Esophagus squamous epithelium (tissue), 5 donors: ENCODE measurements around the gene SYNPO2. TPM values are rescaled to one million over a fixed set of nuclear protein-coding genes. Genes with fewer than 3 reads are reported as not detected.
A peak's percentile ranks its signal among the peaks of the same experiment; 100 is the strongest.

Source experiments
- DNase-seq: peaks from one replicate; lab custom pipeline; 2025; lab: John Stamatoyannopoulos, UW
- H3K27ac ChIP-seq, 4 donors: fragments of 200-600 bp; sonication (generic); one replicate each; pipeline ENCODE4 v1.5.1; 2016 to 2019; ENCODE audit warnings: mild to moderate bottlenecking in 1 of 4
- H3K27me3 ChIP-seq, 4 donors: fragments of 200-600 bp; sonication (generic); 1 replicate in 3 of 4; 2 replicates in 1 of 4; pipeline versions ENCODE4 v1.5.1 to v1.6.0; 2017 to 2021; ENCODE audit warnings: antibody characterized with exemption in 1 of 4
- H3K36me3 ChIP-seq, 3 donors: fragments of 200-600 bp; sonication (generic); one replicate each; pipeline ENCODE4 v1.5.1; 2016 to 2019
- H3K4me1 ChIP-seq, 3 donors: fragments of 200-600 bp; sonication (generic); one replicate each; pipeline ENCODE4 v1.5.1; 2017 to 2019
- H3K4me3 ChIP-seq, 4 donors: fragments of 200-600 bp; sonication (generic); 1 replicate in 3 of 4; 2 replicates in 1 of 4; pipeline ENCODE4 v1.5.1; 2016 to 2019; ENCODE audit warnings: mild to moderate bottlenecking in 2 of 4, moderate library complexity in 1 of 4
- H3K9me3 ChIP-seq, 3 donors: fragments of 200-600 bp; sonication (generic); one replicate each; pipeline ENCODE4 v1.5.1; 2016 to 2019
- POLR2A ChIP-seq, 4 donors: fragments of 450-650 bp; IDR thresholded peaks; one replicate each; pipeline ENCODE4 v1.6.1; 2017; ENCODE audit warnings: antibody characterized with exemption in 4 of 4, mild to moderate bottlenecking in 4 of 4, moderate library complexity in 3 of 4
- WGBS, 2 donors: methylation state at CpG; one replicate each; pipeline ENCODE4 v1.1.5; 2018; 5-methylcytosine and 5-hydroxymethylcytosine counted together
- intact Hi-C: fragments of 100-400 bp; cut with DNase I; formaldehyde crosslinking; loops from one replicate; pipeline ENCODE4 v1.15.0; 2022
- total RNA-seq, 4 donors: library from RNA; depleted of rRNA; stranded (reverse); fragments of >200 nt; gene quantifications; one replicate each; pipeline ENCODE4 v1.1.0, GENCODE V29; 2016
- TF ChIP-seq, protein P1 (sequence below), 6 experiments: fragments of 450-650 bp in 4 of 6; fragments of 200-600 bp in 2 of 6; sonication (generic) in 2 of 6; IDR thresholded peaks; one replicate each; pipeline ENCODE4 v1.5.1; 2016 to 2019; ENCODE audit warnings: antibody characterized with exemption in 6 of 6, mild to moderate bottlenecking in 4 of 6, moderate library complexity in 4 of 6
- donor health status: DM: yes; HTN: yes; CAD: no.

The SYNPO2 gene, protein sequence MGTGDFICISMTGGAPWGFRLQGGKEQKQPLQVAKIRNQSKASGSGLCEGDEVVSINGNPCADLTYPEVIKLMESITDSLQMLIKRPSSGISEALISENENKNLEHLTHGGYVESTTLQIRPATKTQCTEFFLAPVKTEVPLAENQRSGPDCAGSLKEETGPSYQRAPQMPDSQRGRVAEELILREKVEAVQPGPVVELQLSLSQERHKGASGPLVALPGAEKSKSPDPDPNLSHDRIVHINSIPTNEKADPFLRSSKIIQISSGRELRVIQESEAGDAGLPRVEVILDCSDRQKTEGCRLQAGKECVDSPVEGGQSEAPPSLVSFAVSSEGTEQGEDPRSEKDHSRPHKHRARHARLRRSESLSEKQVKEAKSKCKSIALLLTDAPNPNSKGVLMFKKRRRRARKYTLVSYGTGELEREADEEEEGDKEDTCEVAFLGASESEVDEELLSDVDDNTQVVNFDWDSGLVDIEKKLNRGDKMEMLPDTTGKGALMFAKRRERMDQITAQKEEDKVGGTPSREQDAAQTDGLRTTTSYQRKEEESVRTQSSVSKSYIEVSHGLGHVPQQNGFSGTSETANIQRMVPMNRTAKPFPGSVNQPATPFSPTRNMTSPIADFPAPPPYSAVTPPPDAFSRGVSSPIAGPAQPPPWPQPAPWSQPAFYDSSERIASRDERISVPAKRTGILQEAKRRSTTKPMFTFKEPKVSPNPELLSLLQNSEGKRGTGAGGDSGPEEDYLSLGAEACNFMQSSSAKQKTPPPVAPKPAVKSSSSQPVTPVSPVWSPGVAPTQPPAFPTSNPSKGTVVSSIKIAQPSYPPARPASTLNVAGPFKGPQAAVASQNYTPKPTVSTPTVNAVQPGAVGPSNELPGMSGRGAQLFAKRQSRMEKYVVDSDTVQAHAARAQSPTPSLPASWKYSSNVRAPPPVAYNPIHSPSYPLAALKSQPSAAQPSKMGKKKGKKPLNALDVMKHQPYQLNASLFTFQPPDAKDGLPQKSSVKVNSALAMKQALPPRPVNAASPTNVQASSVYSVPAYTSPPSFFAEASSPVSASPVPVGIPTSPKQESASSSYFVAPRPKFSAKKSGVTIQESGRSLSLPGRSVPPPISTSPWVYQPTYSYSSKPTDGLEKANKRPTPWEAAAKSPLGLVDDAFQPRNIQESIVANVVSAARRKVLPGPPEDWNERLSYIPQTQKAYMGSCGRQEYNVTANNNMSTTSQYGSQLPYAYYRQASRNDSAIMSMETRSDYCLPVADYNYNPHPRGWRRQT
- 100 to 1,000 TPM in 2 of 4 donors, 10 to 100 TPM in 2; 19.0 to 418 (median 84.2) TPM for total RNA-seq

DNA sequence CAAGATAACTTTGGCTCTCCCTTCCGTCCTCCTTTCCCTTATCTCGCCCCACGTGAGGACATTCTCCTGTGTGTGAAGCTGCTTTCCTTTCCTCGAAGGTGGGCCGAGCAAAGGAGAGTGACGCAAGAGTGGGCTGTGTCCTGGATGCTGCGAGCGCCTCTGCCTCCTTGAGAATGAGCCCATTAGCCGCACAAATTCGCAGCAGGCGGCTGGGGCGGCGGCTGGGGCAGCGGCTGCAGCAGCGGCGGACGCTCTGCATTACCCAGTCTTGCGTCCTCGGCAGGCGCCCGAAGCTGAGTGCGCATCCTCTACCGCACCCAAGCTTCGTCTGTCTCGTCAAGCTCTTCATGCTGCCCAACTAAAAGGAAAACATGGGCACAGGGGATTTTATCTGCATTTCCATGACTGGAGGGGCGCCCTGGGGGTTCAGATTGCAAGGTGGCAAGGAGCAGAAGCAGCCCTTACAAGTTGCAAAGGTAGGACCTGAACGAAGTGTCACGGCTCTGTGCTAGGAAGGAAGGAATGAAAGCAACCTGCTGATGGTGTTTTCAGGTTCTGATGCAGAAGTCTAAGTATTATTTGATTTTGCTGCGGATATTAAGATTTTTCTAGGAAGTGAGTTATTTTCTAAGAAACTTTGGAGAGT lies at the start of gene SYNPO2:
TSS of gene SYNPO2 (plus strand) at position 189 of the 646 bp plus-strand sequence. CDS start at position 372, 183 bp downstream.
- H3K27ac ChIP-seq = peak within 1 kb of the TSS; percentile 69 to 85 (median 82)
- peak within 1 kb of the TSS; percentile 37 to 71 (median 53) for H3K4me3 ChIP-seq
- no peaks in the 10 kb centered on the region for H3K9me3 ChIP-seq
- 2 to 5% methylated on average over 12 to 23 of the region's 29 CpGs for WGBS, 2 donors
- intact Hi-C loops = loop anchor here (10.0 kb wide), 1 partner anchor 114 kb away; no protein-coding TSS in a partner anchor
- H3K27me3 ChIP-seq = no peaks in the 10 kb centered on the region
- no peak for DNase-seq
- TF ChIP-seq POLR2A (IDR thresholded peaks at IDR 0.05) = peak in 2 of 4 donors; percentile 83 to 89
- TF ChIP-seq, protein P1, sequence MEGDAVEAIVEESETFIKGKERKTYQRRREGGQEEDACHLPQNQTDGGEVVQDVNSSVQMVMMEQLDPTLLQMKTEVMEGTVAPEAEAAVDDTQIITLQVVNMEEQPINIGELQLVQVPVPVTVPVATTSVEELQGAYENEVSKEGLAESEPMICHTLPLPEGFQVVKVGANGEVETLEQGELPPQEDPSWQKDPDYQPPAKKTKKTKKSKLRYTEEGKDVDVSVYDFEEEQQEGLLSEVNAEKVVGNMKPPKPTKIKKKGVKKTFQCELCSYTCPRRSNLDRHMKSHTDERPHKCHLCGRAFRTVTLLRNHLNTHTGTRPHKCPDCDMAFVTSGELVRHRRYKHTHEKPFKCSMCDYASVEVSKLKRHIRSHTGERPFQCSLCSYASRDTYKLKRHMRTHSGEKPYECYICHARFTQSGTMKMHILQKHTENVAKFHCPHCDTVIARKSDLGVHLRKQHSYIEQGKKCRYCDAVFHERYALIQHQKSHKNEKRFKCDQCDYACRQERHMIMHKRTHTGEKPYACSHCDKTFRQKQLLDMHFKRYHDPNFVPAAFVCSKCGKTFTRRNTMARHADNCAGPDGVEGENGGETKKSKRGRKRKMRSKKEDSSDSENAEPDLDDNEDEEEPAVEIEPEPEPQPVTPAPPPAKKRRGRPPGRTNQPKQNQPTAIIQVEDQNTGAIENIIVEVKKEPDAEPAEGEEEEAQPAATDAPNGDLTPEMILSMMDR (IDR thresholded peaks at IDR 0.05) = no peak
- H3K4me1 ChIP-seq = peaks cover 0 to 42% (median 0%) of the 10 kb centered on the region in 3 donors
- H3K36me3 ChIP-seq = no peaks in the 10 kb centered on the region

DNA sequence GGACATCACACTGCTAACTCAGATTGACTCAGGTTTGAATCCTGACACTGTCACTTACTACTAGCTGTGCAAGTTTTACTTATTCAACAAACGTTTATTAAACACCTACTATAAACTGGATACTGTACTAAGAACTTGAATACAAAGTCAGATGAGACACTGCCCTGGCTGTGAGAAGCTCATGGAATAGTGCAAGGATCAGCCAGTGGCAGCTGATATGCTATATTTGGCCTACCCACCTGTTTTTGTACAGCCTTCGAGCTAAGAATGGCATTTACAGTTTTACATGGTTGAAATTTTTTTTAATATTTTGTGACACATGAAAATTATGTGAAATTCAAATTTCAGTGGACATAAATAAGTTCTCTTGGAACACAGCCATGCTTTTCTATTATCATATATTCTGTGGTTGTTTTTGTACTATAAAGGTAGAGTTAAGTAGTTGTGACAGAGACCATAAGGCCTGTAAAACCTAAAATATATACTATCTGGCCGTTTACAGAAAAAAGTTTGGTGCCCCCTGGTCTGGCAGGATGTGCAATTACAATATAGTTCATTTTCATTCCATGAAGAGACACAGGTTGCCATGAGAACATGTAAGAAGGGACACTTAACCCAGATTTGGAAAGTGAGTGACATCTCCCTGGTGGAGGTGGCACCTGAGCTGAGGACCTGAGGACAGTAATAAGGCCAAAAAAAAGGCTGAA lies 49.3 kb upstream of the SYNPO2 start:
- Histone ChIP-seq H3K27ac (no peak overlapping the region), H3K4me1 (peaks cover 0 to 15% (median 3%) of the 10 kb centered on the region in 3 donors), H3K4me3 (no peak overlapping the region), H3K9me3 (no peaks in the 10 kb centered on the region), H3K27me3 (no peaks in the 10 kb centered on the region), H3K36me3 (no peaks in the 10 kb centered on the region)
- intact Hi-C loops = no loop called here
- 63 to 66% methylated on average over 3 of the region's 3 CpGs for WGBS, 2 donors
- DNase-seq = no peak
- no peak for TF ChIP-seq POLR2A (IDR thresholded peaks at IDR 0.05)
- TF ChIP-seq, protein P1 (IDR thresholded peaks at IDR 0.05) = no peak

DNA sequence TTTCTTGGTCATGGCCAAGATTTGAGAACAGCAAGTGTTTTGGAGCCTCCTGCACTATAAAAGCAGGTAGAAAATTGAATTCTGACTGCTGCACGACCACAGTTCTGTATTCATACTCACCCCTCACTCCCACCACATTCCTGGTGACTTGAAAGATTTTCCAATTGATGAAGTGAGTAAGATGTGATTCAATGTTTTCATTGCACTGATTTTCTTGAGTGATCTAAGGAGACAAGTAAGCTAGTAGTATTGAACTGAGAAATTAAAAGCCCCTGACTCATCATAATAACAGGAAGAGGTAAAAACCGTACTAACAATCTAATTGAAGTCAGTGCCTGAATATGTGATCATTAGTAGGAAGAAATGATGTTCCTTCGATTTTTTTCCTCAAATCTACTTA lies 46.6 kb upstream of the SYNPO2 start:
- WGBS, 2 donors = 46 to 58% methylated on average over 3 of the region's 3 CpGs
- intact Hi-C loops = no loop called here
- TF ChIP-seq, protein P1 (IDR thresholded peaks at IDR 0.05) = no peak
- TF ChIP-seq POLR2A (IDR thresholded peaks at IDR 0.05) = no peak
- H3K9me3 ChIP-seq = no peaks in the 10 kb centered on the region
- no peak overlapping the region for H3K27ac ChIP-seq
- no peaks in the 10 kb centered on the region for H3K4me1 ChIP-seq
- no peak for DNase-seq
- H3K27me3 ChIP-seq = no peaks in the 10 kb centered on the region
- H3K4me3 ChIP-seq = no peak overlapping the region
- H3K36me3 ChIP-seq = no peaks in the 10 kb centered on the region

DNA sequence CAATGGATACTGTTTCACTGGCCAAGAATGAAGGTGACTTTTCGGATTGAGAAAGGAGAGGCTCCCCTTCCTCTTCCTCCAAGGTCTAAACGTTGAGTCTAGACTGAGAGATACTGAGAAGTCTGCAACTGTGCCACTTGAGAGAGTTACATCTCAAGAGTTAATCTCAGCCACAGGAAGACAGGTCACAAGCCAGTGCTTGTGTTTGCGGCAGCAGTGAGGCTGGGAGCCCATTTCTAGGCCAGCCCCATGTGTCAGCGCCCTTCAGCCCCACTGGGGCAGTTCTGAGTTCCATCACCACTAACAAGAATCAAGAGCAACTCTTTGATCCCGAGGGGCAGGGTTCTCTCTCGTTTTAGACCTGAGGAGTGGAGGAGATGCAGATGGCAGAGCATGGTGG lies 45.4 kb upstream of the SYNPO2 start:
- intact Hi-C loops = no loop called here
- no peak overlapping the region for H3K4me3 ChIP-seq
- H3K27ac ChIP-seq = no peak overlapping the region
- WGBS, 2 donors = 69 to 74% methylated on average over 4 to 6 of the region's 6 CpGs
- DNase-seq = no peak
- no peaks in the 10 kb centered on the region for H3K4me1 ChIP-seq
- no peaks in the 10 kb centered on the region for H3K27me3 ChIP-seq
- H3K36me3 ChIP-seq = no peaks in the 10 kb centered on the region
- H3K9me3 ChIP-seq = no peaks in the 10 kb centered on the region
- TF ChIP-seq, protein P1 (IDR thresholded peaks at IDR 0.05) = no peak
- TF ChIP-seq POLR2A (IDR thresholded peaks at IDR 0.05) = no peak
